HG02678 (cell line): ENCODE results near the gene PCNA.
"Not testable (repeated sequence)": the region's sequence is repeated elsewhere in the genome, so short reads cannot be mapped to it uniquely, and the experiment has no call there.

Experiments
- ATAC-seq: cut with Tn5 transposase; IDR thresholded peaks from one replicate; pipeline ENCODE4 v1.9.1; 2021; ENCODE audit warnings: mild to moderate bottlenecking, moderate library complexity; ENCODE audit not compliant: unreplicated experiment

The PCNA gene

GRCh38 chr20:5099909-5100308, 19.8 kb downstream of the PCNA start:
- not testable (repeated sequence) for ATAC-seq

- ATAC-seq: not testable (repeated sequence)
Observed at GRCh38 chr20:5099009-5099408, 20.7 kb downstream of the PCNA start.

- no peak for ATAC-seq
Observed at GRCh38 chr20:5096463-5096862, 23.3 kb downstream of the PCNA start.

- ATAC-seq: no peak
Observed at GRCh38 chr20:5095931-5096330, 23.8 kb downstream of the PCNA start.

GRCh38 chr20:5095454-5095853, 24.3 kb downstream of the PCNA start:
- ATAC-seq: no peak

GRCh38 chr20:5092765-5093339, 26.9 kb downstream of the PCNA start:
- no peak for ATAC-seq

- ATAC-seq: no peak
Observed at GRCh38 chr20:5091902-5092301, 27.9 kb downstream of the PCNA start.

GRCh38 chr20:5090191-5090590, 29.6 kb downstream of the PCNA start:
- ATAC-seq: no peak

GRCh38 chr20:5088688-5089087, 31.1 kb downstream of the PCNA start:
- ATAC-seq: no peak

- ATAC-seq: no peak
Observed at GRCh38 chr20:5085380-5085779, 34.4 kb downstream of the PCNA start.

- ATAC-seq: no peak
Observed at GRCh38 chr20:5080384-5080877, 39.3 kb downstream of the PCNA start.

- ATAC-seq: peak; percentile 96
Observed at GRCh38 chr20:5078399-5078958, 41.3 kb downstream of the PCNA start.

- no peak for ATAC-seq
Observed at GRCh38 chr20:5077761-5078387, 41.9 kb downstream of the PCNA start.

- ATAC-seq: not testable (repeated sequence)
Observed at GRCh38 chr20:5076913-5077312, 42.8 kb downstream of the PCNA start.

- ATAC-seq: no peak
Observed at GRCh38 chr20:5074232-5074674, 45.5 kb downstream of the PCNA start.

- ATAC-seq: no peak
Observed at GRCh38 chr20:5073660-5074231, 46.0 kb downstream of the PCNA start.

- ATAC-seq: no peak
Observed at GRCh38 chr20:5072756-5073659, 46.8 kb downstream of the PCNA start.

GRCh38 chr20:5071942-5072341, 47.8 kb downstream of the PCNA start:
- not testable (repeated sequence) for ATAC-seq

GRCh38 chr20:5070570-5070969, 49.2 kb downstream of the PCNA start:
- no peak for ATAC-seq

GRCh38 chr20:5070081-5070480, 49.7 kb downstream of the PCNA start:
- ATAC-seq: no peak
